Keratinocyte (primary cell): ENCODE data around the gene IRGQ.

Experiments used
- EZH2 ChIP-seq: IDR thresholded peaks from one replicate; pipeline ENCODE4 v1.6.1; 2012; ENCODE audit warnings: inconsistent platforms, mild to moderate bottlenecking, low read length, moderate library complexity
- TF ChIP-seq, protein P1 (sequence below), 3 experiments: IDR thresholded peaks in 1 of 3; conservative IDR thresholded peaks in 1 of 3; optimal IDR thresholded peaks in 1 of 3; 2 replicates in 2 of 3; 3 replicates in 1 of 3; pipeline versions ENCODE3 to v1.5.1; 2011; ENCODE audit warnings: low read length in 3 of 3, mild to moderate bottlenecking in 3 of 3, moderate library complexity in 2 of 3, control low read depth in 1 of 3, inconsistent platforms in 1 of 3; ENCODE audit not compliant: insufficient read depth in 2 of 3; ENCODE audit errors: extremely low read depth in 1 of 3

DNA sequence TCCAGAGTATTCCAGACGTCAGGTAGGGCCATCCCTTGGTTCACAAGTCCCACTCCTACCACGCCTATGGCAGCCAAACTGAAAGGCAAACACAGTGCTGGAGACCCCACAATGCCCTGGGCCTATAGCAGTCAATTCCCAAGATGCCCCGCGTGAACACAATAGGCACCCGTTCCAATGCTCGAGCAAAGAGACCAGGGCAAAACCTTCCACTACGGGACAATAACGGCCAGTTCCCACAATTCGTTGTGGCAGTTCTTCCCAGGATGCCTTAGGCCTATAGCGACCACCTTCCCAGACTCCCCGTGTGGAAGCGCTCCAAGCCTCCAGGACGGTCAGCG lies 23.0 kb upstream of the IRGQ start:
- TF ChIP-seq, protein P1, sequence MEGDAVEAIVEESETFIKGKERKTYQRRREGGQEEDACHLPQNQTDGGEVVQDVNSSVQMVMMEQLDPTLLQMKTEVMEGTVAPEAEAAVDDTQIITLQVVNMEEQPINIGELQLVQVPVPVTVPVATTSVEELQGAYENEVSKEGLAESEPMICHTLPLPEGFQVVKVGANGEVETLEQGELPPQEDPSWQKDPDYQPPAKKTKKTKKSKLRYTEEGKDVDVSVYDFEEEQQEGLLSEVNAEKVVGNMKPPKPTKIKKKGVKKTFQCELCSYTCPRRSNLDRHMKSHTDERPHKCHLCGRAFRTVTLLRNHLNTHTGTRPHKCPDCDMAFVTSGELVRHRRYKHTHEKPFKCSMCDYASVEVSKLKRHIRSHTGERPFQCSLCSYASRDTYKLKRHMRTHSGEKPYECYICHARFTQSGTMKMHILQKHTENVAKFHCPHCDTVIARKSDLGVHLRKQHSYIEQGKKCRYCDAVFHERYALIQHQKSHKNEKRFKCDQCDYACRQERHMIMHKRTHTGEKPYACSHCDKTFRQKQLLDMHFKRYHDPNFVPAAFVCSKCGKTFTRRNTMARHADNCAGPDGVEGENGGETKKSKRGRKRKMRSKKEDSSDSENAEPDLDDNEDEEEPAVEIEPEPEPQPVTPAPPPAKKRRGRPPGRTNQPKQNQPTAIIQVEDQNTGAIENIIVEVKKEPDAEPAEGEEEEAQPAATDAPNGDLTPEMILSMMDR (optimal IDR thresholded peaks at IDR 0.05 in 1 of 3, IDR thresholded peaks at IDR 0.05 in 1 of 3, conservative IDR thresholded peaks at IDR 0.05 in 1 of 3; ENCODE audit: extremely low read depth in 1 of 3, insufficient read depth in 2 of 3, low read length in 3 of 3), result no peak
- no peak for TF ChIP-seq EZH2
